Measurements from ENCODE around the gene NAGPA.

Gene NAGPA

DNA sequence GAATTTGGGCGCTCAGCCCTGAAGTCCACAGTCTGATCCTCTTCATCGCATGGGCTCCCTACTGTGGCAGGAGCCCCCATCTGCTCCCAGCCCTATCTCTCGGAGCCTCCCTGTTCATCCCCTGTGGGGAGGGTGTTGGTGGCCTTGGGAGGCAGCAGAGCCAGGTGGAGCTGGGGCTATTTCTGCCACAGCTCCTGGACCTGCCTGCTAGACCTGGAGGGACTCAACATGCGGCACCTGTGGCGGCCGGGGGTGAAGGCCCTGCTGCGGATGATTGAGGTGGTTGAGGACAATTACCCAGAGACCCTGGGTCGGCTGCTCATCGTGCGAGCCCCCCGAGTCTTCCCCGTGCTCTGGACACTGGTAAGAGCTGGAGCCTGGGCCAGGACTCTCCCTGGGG lies 30.5 kb downstream of the NAGPA start:
- no peak for DNase-seq (ENCODE audit: low read depth in 2 of 2)

- no peak for DNase-seq (ENCODE audit: low read depth in 2 of 2)
These were observed 31.0 kb downstream of the NAGPA start for GRCh38 chr16:5002699-5003143.

DNA sequence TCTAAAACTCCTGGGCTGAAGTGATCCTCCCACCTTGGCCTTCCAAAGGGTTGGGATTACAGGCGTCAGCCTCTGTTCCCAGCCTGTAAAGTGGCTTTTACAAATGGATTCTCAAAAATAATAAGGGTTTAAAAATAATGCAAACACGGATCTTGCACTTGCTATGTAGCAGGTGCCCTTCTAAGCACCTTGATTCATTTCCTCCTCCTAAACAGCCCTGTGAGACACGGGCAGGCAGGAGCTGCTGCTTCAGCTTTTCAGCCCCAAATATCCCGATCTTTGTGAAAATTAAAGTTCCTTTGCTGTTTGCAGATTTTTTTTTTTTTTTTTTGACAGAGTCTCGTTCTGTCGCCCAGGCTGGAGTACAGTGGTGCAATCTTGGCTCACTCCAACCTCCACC lies 31.7 kb downstream of the NAGPA start:
- no peak for DNase-seq (ENCODE audit: low read depth in 2 of 2)

- DNase-seq (ENCODE audit: low read depth in 2 of 2) = no peak
These were observed 32.2 kb downstream of the NAGPA start for GRCh38 chr16:5001571-5001970.

DNA sequence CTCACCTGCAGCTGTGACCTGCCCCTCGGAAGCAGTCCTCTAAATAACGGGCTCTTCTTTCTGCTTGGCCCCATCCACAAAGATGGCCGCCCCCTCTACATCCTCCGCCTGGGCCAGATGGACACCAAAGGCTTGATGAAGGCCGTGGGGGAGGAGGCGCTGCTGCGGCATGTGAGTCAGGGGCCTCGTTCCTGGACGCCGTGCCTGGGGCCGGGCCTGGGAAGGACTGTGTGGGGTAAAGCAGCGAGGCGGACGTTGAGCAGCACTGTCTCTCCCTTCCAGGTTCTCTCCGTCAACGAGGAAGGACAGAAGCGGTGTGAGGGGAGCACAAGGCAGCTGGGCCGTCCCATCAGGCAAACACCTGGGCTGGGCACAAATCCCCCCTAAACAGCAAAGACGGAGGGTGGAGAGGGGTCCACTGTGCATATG lies 33.1 kb downstream of the NAGPA start:
- no peak for DNase-seq (ENCODE audit: low read depth in 2 of 2)

- DNase-seq (ENCODE audit: low read depth in 2 of 2) = no peak
These were observed 38.9 kb downstream of the NAGPA start for GRCh38 chr16:4994719-4995434.

DNA sequence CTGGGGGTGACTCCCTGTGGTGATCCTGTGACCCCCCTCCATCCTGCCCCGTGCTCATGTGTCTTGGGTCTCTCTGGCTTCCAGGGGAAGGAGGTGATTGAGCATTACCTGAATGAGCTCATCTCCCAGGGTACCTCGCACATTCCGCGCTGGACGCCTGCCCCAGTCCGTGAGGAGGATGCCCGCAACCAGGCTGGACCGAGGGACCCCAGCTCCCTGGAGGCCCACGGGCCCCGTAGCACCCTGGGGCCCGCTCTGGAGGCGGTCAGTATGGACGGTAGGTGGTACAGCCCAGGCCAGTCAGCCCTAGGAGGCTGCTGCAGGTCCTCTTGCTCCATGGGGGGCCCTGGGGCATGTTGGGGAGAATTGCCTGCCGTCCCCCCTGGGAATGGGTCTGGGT lies 42.0 kb downstream of the NAGPA start:
- DNase-seq (ENCODE audit: low read depth in 2 of 2) = no peak

DNA sequence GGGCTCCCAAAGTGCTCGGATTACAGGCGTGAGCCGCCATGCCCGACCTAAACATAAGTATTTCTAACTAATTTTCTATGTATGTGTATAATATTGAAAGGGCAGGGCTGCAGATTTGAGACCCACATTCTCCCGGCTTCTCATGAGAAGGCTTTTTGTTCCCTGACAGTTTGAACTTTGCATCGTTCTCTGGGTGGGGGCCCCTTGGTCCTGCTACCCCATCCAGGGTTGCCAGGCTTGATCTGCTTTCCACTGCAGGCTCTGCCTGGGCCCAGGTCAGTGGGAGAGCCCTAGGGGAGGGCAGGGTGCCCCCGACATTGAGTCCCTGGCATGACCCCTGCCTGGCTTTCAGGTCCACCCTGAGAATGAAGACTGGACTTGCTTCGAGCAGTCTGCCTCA lies 43.3 kb downstream of the NAGPA start:
- DNase-seq (ENCODE audit: low read depth in 2 of 2) = no peak

DNA sequence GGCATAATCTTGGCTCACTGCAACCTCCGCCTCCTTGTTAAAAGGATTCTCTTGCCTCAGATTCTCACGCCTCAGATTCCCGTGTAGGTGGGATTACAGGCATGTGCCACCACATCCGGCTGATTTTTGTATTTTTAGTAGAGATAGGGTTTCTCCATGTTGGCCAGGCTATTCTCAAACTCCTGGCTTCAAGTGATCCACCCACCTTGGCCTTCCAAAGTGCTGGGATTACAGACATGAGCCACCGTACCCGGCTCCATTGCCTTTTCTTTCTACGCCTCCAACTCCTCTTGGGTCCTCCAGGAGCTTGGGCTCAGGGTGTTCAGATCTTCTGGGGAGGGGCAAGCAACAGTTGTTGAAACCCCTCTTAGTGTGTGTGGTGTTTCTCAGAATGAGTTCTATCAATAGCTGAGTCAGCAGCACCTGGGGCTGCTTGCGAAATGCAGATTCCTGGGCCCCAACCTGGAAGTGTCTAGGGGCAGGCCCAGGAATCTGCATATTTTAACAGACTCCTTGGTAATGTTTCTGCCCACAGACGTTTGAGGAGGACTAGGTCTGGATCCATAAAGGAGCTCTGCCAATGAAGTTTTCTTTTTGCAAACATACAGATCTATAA lies 44.2 kb downstream of the NAGPA start:
- DNase-seq (ENCODE audit: low read depth in 2 of 2) = no peak

DNA sequence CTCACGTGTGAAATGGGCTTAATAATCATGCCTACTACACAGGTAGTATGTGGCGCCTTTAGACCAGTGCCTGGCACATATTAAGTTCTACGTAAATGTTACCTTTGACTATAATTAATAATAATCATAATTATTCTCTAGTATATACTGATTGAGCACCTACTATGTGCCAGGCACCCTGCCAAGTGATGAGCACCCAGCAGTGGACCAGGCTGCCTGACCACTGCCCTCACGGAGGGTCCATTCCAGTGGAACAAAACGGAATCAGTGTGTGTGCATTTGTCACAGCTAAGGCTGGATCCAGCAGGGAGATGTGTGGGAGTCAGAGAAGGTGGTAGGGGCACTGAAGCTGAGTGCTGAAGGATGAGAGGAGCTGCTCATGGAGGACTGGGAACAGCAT lies 45.1 kb downstream of the NAGPA start:
- no peak for DNase-seq (ENCODE audit: low read depth in 2 of 2)

GRCh38 chr16:4987580-4988374 lies 46.0 kb downstream of the NAGPA start:
- DNase-seq (ENCODE audit: low read depth in 2 of 2) = no peak

DNA sequence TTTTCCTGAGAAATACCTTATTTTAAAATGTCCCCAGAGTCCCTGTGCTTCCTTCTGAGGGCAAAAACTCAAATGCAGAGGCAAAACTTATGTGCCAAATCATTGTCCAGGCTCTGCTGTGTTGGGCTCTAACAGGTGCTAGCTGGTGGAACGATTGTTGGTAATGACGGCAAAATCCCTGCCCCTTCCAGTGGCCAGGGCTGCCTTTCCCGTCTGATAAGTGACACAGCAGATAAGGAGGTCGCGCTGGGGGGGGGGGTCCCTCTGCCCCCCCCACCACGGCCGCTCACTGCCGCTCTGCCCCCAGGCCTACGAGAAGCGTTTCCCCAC lies 46.5 kb downstream of the NAGPA start:
- no peak for DNase-seq (ENCODE audit: low read depth in 2 of 2)

- DNase-seq (ENCODE audit: low read depth in 2 of 2) = no peak
These were observed 49.4 kb downstream of the NAGPA start for GRCh38 chr16:4984174-4984990.

- DNase-seq (ENCODE audit: low read depth in 2 of 2) = no peak
These were observed 51.5 kb downstream of the NAGPA start for GRCh38 chr16:4982056-4982867.

GRCh38 chr16:4981473-4981872 lies 52.3 kb downstream of the NAGPA start:
- no peak for DNase-seq (ENCODE audit: low read depth in 2 of 2)

DNA sequence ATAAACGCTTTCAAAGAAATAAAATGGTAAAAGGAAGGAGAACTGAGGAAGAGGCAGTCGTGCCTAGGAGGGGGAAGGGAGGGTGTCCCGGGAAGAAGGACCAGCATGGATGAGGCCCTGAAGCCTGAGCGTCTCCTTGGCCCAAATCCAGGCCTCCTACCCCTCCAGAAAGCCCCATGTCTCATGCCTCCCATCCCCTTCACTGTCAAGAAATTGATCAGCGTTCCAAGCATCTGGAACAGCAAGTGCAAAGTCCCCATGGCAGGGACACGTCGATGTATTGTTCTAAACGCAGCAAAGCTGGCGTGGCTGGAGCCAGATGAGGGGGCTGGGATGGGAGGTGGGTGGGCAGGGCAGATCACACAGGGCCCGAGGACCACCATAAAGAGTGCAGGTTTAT lies 53.0 kb downstream of the NAGPA start:
- no peak for DNase-seq (ENCODE audit: low read depth in 2 of 2)

- no peak for DNase-seq (ENCODE audit: low read depth in 2 of 2)
These were observed 53.7 kb downstream of the NAGPA start for GRCh38 chr16:4979736-4980660.

DNA sequence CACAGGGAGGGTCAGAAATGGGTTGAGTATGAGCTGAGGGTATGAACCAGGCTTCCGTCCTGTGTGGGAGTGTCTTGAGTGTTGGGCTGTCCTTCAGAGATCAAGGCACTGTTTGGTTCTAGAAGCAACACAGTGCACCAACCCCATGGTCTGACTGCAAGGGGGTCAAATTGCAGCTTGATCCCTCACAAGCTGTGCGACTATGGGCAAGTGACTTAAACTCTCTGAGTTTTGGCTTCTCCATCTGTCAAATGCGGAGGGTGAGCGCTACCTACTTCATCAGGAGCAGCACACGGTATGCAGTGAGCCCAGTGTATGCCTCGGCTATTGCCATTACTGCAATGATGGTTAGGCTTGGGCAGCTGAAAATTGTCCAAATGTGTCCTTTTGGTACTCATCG lies 54.6 kb downstream of the NAGPA start:
- no peak for DNase-seq (ENCODE audit: low read depth in 2 of 2)

- DNase-seq (ENCODE audit: low read depth in 2 of 2) = no peak
These were observed 57.1 kb downstream of the NAGPA start for GRCh38 chr16:4976611-4977145.

DNA sequence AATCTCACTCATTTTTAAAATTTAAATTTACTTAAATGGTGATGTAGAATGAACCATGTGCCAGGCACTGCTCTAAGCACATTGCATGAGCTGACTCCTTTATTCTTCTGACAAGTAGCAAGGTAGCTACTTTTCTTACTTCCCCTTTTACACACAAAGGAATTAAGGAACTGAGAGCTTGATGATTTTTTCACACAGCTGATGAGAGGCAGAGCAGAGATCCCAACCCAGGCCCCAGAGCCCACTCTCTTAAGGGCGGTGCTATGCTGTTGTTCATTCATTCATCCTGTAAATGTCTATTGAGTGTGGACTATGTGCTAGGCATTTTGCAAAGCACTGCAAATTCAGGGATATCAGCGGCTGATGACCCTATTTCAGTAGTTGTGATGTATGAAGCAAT lies 57.7 kb downstream of the NAGPA start:
- no peak for DNase-seq (ENCODE audit: low read depth in 2 of 2)

Data from fibroblast of skin of left quadriceps (primary cell).